ENCODE data around the gene ZBTB7C.

The ZBTB7C gene

DNA sequence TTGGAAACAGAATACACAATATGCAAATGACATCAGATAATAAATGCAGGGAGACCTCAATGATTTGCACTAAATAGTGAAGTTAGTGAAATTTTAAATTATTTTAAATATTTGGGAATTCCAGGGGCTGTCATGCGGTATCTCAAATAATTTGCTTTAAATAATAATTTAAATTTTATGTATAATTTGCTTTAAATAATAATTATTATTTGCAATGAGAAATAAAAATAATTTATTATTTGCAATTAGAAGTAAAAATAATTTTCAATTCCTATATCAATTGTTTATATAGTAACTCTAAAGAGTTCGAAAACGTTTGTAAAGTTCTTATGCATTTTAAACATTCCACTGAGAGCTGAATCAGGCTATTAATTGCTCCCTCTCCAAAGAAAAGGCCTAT, 226.4 kb downstream of the ZBTB7C start:
- DNase-seq = no peak

DNA sequence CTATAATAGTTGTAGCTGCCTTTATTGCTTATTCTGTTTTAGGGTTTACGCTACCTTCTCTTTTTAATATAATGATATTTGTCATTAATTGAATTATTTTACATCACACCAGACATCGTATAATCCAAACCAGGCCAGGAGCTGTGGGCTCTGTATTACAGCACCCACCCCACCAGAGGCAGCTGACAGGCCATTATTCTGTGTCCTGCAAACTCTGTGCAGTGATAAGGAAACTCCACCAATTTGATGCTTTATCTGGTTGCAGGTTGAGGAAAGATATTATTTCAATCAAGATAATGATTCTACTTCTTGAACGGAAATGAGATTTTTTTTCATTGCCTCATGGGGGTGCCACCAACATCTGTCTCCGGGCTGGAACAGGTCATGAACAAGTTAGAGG, 227.3 kb downstream of the ZBTB7C start:
- no peak for DNase-seq

DNA sequence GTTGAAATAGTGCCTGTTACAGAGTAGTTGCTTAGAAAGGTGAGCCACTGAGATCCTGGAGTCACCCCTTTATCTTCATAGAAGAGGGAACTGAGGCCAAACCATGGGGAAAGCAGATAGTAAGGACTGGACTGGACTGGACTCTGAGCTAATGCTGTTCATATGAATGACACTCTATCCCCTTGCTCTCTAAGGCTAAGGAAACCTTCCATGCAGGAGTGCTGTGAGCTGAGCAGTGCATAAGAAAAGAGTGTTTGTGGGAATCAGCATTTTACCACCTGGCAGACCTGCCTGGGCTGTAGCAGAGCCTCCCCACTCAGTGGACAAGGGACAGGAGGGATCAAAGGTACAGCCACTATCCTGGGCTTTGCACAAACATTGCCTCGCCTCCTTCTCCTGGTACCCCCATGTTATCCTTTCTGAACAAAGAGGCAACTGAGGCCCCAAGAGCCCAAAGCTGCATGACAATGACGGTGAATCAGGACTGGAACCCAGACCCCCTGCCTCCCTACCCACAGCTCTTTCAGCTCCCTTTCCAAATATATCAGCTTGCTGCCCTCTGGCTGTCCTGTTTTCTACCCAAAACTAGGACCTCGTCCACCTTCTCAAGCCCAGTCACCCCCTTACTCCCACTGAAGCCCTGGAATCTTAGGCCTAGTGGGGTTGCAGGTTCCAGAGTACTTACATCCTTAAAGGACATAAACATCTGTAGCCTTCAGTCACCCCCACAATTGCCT, 227.9 kb downstream of the ZBTB7C start:
- no peak for DNase-seq

DNA sequence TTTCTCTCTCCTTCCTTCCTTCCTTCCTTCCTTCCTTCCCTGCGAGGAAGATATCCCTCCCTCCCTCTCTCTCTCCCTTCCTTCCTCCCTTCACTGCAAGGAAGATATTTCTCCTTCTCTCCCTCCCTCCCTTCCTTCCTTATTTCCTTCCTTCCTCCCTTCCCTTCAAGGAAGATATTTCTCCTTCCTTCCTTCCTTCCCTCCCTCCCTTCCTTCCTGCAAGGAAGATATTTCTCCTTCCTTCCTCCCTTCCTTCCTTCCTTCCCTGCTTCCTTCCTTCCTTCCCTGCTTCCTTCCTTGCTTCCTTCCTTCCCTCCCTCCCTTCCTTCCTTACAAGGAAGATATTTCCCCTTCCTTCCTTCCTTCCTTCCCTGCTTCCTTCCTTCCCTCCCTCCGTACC, 229.5 kb downstream of the ZBTB7C start:
- DNase-seq = no peak

DNA sequence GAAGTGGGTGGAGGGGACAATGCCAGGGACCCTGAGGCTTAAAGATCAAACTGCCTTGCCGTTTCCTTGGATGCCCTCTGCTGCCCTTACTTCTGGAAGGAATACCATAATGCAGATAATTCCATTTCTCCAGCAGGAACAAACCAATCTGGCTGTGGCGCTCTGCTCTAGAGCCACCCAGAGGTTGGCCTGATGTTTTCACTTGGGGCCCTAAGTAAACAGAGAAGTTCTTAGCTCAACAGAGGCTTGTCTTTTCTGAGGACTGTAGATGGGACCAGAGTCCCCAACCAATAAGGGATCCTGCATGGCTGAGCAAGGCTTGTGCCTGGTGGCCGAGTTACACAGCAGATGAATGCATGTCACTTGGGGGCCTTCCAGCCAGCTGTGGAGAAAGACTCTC, 230.2 kb downstream of the ZBTB7C start:
- DNase-seq = no peak

DNA sequence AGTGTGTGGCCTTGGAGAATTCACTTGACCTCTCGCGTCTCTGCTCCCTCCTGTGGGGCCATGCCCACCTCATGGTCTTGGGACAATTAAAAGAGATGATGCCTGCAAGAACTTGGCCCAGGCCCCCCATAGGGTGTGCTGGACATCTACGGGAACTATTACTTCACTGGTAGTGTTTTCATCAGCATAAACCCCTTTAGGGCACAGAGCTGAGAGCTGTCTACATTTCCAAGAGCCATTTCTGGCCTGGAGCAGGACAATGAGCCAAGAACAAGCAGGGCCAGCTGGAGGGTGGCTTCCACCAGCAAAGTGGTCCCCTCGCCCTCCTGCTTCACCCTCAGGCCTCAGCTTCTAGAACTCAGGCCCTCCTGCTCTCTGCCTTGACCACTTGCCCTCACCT, 232.3 kb downstream of the ZBTB7C start:
- DNase-seq = no peak

DNA sequence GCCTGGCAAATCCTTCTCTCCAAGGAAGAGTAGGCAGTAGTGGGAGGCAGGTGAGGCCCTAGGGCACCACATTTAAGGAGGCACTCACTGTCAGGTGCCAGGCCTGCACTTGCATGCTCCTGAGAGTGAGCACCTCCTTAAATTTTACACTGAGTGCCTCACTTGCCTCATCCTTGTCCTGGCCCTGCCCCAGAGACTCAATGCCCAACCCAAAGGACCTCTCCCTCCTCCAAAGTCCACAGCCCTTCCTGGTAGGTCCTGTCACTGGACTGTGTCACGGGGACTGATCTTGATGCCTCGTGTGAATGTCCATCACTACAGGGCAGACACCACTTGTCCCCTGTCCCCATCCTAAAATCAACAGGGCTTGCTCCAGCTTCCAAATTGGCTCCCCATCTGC, 235.6 kb downstream of the ZBTB7C start:
- DNase-seq = no peak

DNA sequence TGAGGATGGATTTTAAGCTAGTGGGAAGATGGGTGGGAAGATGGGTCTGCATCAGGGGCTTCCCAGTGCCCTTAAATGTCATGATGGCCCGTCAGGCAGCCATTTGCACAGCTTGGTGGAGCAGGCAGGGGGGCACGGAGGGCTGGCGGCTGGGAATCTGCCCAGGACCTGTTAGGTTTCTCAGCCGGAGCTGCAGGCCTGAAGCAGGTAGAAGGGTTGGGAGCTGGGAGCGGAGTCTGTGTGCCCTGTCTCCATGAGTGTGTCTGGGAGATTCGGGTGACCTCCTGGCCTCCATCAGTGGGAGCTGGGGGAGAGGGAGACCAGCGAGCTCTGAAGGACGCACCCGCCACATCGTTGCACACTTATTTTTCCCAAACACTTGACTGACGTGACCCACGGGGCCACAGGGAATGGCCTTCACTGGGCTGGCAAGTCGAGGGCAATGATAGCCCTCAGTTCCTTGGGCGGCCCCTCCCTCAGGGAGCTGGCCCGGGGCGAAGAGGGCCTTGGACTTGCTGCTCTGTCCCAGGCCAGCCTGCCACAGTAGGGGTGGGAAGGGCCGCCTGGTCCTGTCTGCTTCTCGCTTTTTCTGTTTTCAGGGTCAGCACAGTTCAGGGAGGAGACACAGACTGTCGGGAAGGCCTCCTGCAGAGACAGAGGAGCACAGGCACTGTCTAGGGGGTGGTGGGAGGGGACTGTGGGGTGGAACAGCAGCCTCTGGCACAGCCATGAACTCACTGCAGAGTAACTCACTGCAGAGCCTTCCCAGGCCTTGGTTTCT, 236.8 kb downstream of the ZBTB7C start:
- no peak for DNase-seq

DNA sequence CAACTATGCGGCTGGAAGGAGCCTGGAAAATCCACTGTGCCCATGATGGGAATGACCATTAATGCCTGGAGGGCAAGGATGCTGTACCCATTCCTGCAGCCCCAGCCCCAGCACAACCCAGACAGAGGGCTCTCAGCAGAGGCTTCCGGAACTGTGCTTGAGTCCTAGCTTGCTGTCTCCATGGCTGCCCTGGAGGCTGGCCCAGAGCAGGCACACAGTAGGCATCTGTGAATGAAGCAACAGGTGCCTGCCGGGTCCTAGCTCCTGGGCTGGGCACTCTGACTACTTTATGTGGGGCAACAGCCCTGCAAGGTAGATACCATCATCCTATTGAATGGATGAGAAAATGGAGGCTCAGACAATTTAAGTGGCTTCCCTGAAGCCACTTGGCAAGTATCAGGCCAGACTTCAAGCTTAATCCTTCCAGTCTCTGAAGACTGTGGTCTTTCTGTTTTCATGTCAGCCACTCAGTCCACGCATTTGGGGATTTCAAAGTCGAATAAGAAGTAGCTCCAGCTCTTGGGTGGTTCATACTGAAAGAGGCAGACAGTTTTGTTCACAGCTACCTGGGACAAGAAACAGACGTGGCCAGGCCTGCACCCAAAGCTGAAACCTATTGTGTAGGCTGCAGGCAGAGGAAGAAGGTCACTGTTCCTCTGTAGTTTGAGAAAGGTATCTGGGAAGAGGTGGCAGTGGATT, 237.5 kb downstream of the ZBTB7C start:
- DNase-seq = no peak

DNA sequence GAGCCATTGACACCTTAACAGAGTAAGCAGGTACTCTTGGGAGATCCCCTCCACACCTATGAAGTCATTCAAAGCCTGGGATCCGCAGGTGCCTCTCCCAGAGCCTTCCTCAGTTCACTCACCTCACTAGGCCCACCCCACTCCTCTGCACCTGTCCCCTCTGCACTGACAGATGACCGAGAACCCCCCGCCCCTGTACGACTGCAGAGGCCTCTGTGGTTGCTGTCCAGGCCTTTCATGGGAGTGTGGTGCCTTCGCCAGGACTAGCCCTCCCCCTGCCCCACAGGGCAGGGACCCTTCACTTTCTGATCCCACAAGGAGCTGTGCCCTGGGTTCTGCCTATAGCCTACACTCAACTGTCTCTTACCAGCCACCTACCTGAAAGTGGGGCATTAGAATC, 238.5 kb downstream of the ZBTB7C start:
- DNase-seq = no peak

DNA sequence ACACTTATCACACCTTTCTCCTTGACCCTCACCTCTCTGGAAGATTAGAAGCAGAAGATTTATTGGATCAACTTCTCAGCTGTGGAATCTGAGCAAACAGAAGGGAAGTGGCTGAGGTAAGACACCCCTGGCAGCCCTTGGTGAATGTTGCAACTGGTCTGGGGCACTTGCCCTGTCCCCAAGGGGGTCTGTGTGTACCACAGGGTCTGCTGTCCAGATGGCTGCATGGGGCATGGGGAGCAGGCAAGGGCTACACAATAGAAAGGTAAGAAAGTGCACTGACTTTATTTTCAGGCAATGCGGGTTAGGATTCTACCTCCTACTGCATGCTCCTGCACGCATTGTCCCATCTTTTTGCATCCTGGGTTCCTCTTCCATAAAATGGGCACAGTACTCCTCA, 240.3 kb downstream of the ZBTB7C start:
- DNase-seq = no peak

DNA sequence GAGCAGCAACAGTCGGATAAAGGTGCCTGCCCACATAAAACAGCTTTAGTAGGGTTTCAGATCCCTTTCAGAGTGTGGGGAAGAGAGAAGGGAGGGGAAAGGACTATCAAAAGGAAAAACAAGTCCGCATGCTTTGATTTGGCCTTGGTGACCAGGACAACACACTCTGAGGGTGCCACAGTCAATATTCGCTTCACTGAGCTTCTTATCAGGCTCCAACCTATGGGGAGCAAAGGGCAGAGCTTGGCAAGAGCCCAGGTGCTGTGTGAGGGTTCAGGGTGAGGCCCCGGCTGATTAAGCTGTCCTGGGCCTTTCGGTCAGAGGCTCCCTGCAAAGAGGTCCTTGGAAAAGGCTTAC, 241.3 kb downstream of the ZBTB7C start:
- DNase-seq = peak; percentile 58

DNA sequence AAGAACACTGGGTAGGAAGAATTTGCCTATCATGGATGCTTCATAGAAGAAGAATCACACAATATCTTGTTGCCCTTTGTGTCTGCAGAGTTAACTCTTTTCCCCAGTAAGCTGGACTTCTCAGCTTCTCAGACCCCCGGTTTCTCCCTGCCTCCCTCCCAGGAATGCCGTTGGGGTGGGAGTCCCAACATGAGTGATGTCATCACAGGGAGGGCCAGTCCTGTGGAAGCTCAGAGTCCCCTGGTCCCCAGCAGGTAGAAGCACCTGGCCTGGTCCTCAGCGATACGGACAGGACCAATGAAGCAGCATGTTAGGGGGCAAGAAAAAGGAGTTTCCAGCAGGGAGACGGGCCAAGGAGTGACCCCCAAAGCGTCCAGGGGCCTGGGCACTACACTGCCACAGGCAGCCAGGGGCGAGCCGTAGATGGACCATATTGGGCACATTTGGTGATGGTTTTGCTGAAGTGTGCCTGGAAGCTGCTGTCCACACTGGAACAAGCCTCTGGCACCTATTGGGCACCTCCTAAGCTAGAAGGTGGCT, 242.8 kb downstream of the ZBTB7C start:
- no peak for DNase-seq

DNA sequence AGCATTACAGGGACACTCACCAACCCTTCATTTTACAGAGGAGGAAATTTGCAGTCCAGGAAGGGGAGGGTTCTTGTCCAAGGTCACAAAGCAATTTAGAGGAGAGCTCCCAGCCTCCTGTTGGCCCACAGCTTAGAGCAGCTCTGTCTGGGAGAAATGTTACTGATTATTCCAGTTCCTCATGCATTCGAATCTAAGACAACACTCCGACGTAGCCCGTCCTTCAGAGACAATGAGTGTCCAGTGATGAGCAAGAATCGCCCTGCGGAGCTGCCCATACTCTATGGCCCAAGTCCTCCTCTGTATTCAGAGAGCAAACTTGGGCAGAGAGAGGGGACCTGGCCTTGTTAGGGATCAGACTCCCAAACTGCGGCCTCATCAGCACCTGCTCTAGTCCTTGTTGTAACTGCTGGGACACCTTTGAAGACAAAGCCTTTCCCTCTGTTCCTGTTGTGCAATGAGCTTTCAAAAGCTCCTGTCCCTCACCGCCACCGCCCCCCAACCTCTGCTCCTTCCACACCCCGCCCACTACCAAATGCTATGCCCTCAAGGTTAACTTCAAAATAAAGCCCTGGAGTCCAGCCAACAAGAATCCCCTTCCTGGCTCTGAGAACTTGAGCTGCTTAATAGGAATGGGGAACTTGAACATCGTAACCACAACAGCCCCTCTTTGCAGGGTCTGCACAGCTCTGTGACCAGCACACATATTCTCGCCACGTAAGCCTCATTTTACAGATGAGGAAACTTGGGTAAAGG, 243.9 kb downstream of the ZBTB7C start:
- peak; percentile 3 for DNase-seq

DNA sequence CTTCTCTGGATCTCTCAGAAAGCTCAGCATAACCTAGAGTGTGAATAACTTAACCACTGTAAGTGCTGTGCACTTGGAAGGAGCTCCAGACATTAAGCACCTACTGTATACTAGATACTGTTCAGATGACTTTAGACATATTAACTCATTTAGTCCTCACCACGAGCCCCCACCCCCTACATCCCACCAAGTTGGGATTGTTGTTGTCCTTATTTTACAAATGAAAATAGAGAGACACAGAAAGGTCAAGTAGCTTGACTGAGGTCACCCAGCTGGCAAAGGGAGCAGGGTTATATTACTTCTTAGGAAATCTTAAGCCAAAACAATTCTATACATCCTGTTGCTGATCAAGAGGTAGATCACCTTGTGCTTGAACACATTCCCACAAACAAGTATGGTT, 244.5 kb downstream of the ZBTB7C start:
- no peak for DNase-seq

DNA sequence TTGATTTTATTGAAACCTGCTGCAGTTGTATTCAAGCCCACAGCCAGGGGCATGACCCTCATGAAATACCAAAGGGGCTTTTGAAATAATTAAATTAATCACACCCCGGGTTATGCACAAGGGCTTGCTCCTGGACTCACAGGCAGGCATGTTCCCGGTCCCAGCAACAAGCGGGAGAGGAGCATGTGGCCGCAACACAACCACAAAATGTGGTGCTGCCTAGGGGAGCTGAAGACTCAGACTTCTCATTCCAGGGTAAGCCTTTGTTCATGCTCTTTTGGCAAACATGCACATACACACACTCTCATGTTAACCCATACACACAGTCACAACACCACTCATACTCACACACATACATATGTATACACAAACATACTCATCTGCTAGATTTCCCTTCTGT, 245.1 kb downstream of the ZBTB7C start:
- DNase-seq = no peak

DNA sequence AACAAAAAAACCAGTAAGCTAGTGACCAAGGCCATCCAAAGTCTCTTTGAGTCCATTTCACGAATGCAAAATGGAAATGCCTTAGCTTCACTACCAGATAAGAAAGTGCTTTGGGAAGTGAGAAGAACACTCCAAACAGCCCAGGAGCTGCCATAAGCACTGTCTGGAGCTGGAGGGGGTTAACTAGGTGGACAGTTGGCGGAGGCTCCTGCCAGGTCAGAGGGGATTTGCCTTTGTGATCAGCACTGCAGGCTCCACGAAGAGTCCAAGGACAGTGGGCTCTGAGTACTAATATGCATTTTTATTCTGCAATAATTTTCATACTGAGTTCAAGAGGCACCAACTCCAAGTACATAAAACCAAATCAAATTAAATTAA, 245.5 kb downstream of the ZBTB7C start:
- no peak for DNase-seq

DNA sequence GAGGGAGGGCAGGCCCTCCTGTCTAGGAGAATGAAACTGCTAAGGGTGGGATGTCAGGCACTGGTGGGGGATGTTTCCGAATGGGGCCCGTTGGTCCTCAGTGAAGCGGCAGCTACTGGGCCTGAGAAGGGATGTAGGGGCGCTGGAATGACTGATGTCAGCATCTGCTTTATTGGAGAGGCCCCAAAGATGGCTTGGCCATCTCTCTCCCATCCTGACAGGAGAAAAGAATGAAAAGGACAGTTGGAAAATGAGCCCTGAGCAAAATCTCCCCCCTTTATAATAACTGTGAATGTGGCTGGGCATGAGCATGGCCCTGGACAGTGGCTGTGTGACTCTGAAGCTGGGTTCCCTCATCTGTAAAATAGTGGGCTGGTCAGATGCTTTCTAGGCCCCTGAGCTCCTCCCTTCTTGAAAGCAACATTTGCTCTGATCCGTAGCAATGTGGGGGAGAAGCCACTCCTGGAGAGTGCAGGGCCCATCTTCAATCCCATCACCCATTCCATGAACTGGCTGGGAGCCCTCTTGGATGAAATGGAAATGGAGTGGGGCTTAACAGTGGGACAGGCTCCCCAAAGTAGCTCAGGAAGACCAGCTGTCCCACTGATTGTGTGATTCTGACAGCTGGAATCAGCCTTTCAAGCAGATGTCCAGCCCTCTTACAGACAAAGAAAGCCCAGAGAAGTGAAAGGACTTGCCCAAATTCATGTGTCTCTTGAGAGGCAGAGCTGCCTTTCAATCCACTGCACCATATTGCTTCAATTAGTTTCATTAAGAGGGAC, 246.0 kb downstream of the ZBTB7C start:
- DNase-seq = no peak

DNA sequence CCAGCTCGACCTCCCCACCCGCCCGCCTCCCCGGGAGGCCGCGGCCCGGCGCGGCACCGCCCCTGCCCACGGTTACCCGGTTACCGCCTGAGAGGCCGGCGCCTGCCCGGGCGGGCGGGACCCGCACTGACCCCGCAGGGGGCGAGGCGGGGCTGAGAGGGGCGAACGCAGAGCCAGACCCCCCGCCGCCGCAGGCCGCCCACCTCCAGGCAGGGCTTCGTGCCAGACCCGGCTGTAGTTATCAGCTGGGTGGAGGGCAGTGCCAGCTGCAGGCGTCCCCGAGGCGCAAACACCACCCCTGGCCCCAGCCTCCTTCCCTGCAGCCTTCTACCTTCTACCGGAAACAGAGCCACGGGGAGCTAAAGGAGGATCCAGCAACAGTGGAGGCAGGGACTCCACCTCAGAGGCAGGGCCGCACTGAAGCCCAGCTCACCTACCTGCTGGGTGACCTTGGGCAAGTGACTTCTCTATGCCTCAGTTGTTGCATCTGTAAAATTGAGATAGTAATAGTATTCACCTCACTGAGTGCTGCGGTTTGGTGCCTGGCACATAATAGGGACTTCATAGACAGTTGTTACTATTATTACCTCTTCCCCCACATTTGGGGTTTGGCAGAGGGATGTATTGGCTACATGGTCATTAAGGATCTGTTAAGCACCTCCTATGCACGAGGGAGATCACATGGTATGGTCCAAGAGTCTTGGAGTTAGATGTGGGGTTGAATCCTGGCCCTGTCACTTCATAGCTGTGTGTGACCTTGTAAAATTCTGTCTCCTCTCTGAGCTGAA, 247.1 kb downstream of the ZBTB7C start:
- peak; percentile 26 for DNase-seq

DNA sequence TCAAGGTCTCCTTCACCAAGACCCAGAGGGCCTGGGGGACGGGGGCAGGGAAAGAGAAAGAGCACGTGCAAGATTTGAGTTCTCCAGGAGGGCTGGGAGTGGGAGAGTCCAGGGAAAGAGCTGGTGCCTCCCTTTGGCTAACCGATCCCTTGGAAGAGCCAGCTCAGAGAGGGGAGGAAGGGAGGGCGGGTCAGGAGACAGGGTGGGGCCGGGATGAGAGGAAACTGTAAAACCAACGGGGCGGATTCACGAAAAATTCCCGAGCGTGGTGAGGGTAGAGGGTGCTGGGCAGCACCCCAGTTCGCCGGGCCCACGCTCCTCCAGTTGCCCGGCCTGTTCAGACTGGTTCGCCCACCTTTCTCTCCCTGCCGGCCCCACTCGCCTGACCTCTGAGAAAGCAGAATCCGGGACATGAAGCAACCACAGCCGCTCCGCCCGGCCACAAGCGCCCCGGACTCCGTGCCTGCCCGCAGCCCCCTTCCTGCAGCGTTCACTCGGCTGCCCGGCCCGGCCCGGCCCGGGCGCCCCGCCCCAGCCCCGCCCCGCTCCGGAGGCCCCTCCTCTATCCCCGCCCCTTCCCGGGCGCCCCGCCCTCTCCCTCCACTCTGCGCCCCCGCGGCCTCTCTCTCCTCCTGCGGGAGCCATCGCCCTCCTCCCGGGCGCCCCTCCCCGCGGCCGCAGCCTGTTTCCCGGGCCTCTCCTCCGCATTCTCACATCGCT, 247.8 kb downstream of the ZBTB7C start:
- DNase-seq = peak; percentile 50

DNA sequence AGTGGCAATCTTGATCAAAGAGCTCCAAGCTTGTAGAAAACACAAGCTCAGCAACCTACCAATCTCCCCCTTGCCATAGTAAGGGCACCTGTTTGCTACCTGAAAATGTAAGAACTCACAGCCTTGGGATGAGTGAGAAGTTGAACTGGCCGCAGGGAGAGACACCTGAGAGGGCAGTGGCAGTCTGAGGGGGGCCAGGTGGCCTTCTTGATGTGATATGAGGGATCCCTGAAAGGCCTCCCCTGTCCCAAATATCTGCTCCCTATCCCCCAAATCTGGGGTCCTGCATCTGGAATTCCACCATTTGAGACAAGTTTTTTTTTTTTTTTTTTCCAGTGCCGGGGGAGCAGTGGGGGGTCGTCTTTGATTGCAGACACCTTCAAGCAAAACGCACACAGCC, 248.6 kb downstream of the ZBTB7C start:
- no peak for DNase-seq
